K562 (cell line): Measurements from ENCODE around the gene EIF2S1. TPM values are rescaled to one million over a fixed set of nuclear protein-coding genes. Genes with fewer than 3 reads are reported as not detected.
A peak's percentile ranks its signal among the peaks of the same experiment; 100 is the strongest.

Source experiments
- DNMT1 ChIP-seq: fragments of 450-650 bp; IDR thresholded peaks from 2 replicates; pipeline ENCODE4 v1.6.1; 2016; ENCODE audit warnings: antibody characterized with exemption, mild to moderate bottlenecking
- HNRNPUL1 ChIP-seq: fragments of 200-400 bp; formaldehyde crosslinking; IDR thresholded peaks from 2 replicates; pipeline ENCODE4 v1.6.1; 2017; ENCODE audit warnings: low read length
- NR4A1 ChIP-seq, 2 experiments: fragments of 250-450 bp in 1 of 2; fragments of 450-650 bp in 1 of 2; sonication (Bioruptor Pico) in 1 of 2; IDR thresholded peaks; 2 replicates each; pipeline versions ENCODE4 v1.4.0 to v1.6.1; 2016 to 2020; ENCODE audit warnings: mild to moderate bottlenecking in 2 of 2, missing compliant biosample characterization in 1 of 2, missing genetic modification characterization in 1 of 2, moderate library complexity in 1 of 2
- PHB2 ChIP-seq: fragments of 450-650 bp; IDR thresholded peaks from 2 replicates; pipeline ENCODE4 v1.6.1; 2017; ENCODE audit warnings: low read depth
- PRMT5 ChIP-seq: sonication (generic); formaldehyde crosslinking; IDR thresholded peaks from 2 replicates; pipeline ENCODE4 v1.5.0; 2020; ENCODE audit warnings: missing genetic modification reagents
- SMARCA4 ChIP-seq: fragments of 450-650 bp; IDR thresholded peaks from 2 replicates; pipeline ENCODE4 v1.6.1; 2016
- SOX6 ChIP-seq: fragments of 450-650 bp; IDR thresholded peaks from 2 replicates; pipeline ENCODE4 v1.6.1; 2014; ENCODE audit warnings: mild to moderate bottlenecking
- SRSF7 ChIP-seq: fragments of 200-400 bp; formaldehyde crosslinking; optimal IDR thresholded peaks from 2 replicates; pipeline ENCODE3; 2017; ENCODE audit warnings: mild to moderate bottlenecking, low read depth, low read length
- SRSF9 ChIP-seq: fragments of 200-400 bp; formaldehyde crosslinking; IDR thresholded peaks from 2 replicates; pipeline ENCODE4 v1.6.1; 2017; ENCODE audit warnings: low read depth, low read length, borderline replicate concordance
- TEAD4 ChIP-seq, 2 experiments: sonication (generic) in 1 of 2; formaldehyde crosslinking in 1 of 2; IDR thresholded peaks; 2 replicates each; pipeline versions ENCODE4 v1.6.1 to v1.8.0; 2012 to 2022; ENCODE audit warnings: borderline replicate concordance in 1 of 2, inconsistent platforms in 1 of 2, low read length in 1 of 2, mild to moderate bottlenecking in 1 of 2, missing genetic modification reagents in 1 of 2
- ZNF311 ChIP-seq: fragments of 250-450 bp; sonication (Bioruptor Pico); IDR thresholded peaks from 2 replicates; pipeline ENCODE4 v1.4.0; 2020; ENCODE audit warnings: mild to moderate bottlenecking, moderate library complexity
- ZNF436 ChIP-seq: fragments of 250-450, 450-650 bp; sonication (Bioruptor Pico); formaldehyde crosslinking; IDR thresholded peaks from 2 replicates; pipeline ENCODE4 v1.7.0; 2020; ENCODE audit warnings: mild to moderate bottlenecking
- ZNF507 ChIP-seq: conservative IDR thresholded peaks from 2 replicates; pipeline ENCODE4 v1.6.1; 2017; ENCODE audit warnings: missing genetic modification characterization, missing compliant biosample characterization
- polyA plus RNA-seq, 8 experiments: library from polyadenylated mRNA; depleted of rRNA in 4 of 8; stranded (reverse) in 5 of 8; unstranded in 3 of 8; fragments of >200 nt; fragmentation: Nextera tagmentation in 2 of 8; fragmentation: Illumina TruSeq in 1 of 8; extraction: Ambion mirVana in 2 of 8; extraction: Trizol in 1 of 8; gene quantifications; 2 replicates each; pipeline versions ENCODE4 v1.2.1 to v1.2.3, GENCODE V29; 2011 to 2014; ENCODE audit warnings: inconsistent platforms in 1 of 8, missing spikeins in 1 of 8
- total RNA-seq, 7 experiments: library from RNA; depleted of rRNA in 6 of 7; stranded (reverse); fragments of >200 nt in 6 of 7; fragmentation: Illumina TruSeq in 2 of 7; extraction: Trizol in 2 of 7; gene quantifications; 2 replicates each; pipeline versions ENCODE4 v1.2.1 to v1.2.3, GENCODE V29; 2011 to 2021; ENCODE audit warnings: low replicate concordance in 1 of 7
- TF ChIP-seq, protein P1 (sequence below), 2 experiments: fragments of 450-650 bp; IDR thresholded peaks; 2 replicates each; pipeline ENCODE4 v1.6.1; 2018; ENCODE audit warnings: mild to moderate bottlenecking in 2 of 2, low read depth in 1 of 2; ENCODE audit not compliant: partially characterized antibody in 2 of 2
- TF ChIP-seq, protein P2 (sequence below): fragments of 250-450 bp; sonication (Bioruptor Pico); IDR thresholded peaks from 2 replicates; pipeline ENCODE4 v1.5.0; 2020; ENCODE audit warnings: mild to moderate bottlenecking, borderline replicate concordance
- TF ChIP-seq, protein P3 (sequence below): fragments of 250-450 bp; sonication (Bioruptor Pico); IDR thresholded peaks from 2 replicates; pipeline ENCODE4 v1.8.0; 2021; ENCODE audit warnings: borderline replicate concordance, mild to moderate bottlenecking, moderate library complexity; ENCODE audit not compliant: poor library complexity, severe bottlenecking

Gene EIF2S1
- total and polyA plus RNA-seq, 9 of the 15 experiments (the other 6 are each of a cell fraction or from before 2014, with no cell fraction given), result 216 to 1,018 (median 332) TPM

DNA sequence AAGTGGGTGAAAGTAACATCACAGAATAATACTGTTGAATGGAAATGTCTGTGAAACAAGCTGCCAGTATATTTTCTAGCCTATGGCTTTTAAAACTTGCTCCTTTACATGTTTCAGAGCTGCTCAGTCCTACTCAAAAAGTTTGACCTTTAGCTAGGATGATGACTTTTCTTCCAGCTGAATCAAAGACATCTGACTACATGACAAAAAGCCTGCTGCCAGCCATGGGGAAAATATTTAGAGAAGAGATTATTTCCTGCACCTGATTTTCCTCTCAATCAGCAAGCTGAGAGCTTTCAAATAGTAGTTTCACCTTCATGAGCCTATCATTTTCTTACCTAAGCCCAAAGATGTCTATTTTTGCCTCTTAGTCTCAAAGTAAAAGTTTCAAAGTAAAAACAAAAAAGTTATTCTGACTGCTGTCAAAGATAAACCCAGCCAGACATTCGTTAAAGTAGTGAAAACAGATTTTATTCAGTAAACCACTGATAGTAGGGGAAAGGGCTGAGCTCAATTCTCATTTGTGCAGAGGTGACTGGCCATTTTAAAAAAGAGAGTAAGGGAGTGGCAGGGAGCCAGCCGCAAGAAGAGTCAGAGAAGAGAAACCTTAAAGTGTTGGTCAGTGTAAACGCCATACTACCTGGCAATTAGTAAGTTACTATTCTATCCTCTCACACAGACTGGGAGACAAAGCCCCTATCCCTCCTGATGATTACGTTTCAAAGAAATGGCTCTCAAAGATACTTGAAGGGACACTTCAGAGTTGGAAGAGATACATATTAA, 2.8 kb upstream of the EIF2S1 start (continued):
- TF ChIP-seq SRSF7, result no peak
- no peak for TF ChIP-seq ZNF311 (CRISPR knock-in tag)
- TF ChIP-seq PHB2, result no peak
- 0 out of 2 replicates have a peak, but pooled peaks have one; percentile 17 for TF ChIP-seq TEAD4 (IDR thresholded peaks at IDR 0.05; ENCODE audit: low read length)
- TF ChIP-seq TEAD4 (CRISPR knock-in tag; IDR thresholded peaks at IDR 0.05; ENCODE audit: borderline replicate concordance), result no peak
- no peak for TF ChIP-seq SRSF9
- TF ChIP-seq ZNF507, result no peak
- TF ChIP-seq, protein P1, sequence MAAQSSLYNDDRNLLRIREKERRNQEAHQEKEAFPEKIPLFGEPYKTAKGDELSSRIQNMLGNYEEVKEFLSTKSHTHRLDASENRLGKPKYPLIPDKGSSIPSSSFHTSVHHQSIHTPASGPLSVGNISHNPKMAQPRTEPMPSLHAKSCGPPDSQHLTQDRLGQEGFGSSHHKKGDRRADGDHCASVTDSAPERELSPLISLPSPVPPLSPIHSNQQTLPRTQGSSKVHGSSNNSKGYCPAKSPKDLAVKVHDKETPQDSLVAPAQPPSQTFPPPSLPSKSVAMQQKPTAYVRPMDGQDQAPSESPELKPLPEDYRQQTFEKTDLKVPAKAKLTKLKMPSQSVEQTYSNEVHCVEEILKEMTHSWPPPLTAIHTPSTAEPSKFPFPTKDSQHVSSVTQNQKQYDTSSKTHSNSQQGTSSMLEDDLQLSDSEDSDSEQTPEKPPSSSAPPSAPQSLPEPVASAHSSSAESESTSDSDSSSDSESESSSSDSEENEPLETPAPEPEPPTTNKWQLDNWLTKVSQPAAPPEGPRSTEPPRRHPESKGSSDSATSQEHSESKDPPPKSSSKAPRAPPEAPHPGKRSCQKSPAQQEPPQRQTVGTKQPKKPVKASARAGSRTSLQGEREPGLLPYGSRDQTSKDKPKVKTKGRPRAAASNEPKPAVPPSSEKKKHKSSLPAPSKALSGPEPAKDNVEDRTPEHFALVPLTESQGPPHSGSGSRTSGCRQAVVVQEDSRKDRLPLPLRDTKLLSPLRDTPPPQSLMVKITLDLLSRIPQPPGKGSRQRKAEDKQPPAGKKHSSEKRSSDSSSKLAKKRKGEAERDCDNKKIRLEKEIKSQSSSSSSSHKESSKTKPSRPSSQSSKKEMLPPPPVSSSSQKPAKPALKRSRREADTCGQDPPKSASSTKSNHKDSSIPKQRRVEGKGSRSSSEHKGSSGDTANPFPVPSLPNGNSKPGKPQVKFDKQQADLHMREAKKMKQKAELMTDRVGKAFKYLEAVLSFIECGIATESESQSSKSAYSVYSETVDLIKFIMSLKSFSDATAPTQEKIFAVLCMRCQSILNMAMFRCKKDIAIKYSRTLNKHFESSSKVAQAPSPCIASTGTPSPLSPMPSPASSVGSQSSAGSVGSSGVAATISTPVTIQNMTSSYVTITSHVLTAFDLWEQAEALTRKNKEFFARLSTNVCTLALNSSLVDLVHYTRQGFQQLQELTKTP (IDR thresholded peaks at IDR 0.05; ENCODE audit: low read depth in 1 of 2, partially characterized antibody in 2 of 2), result peak in 1 of 2 experiments; percentile 23
- 0 out of 2 replicates have a peak, but pooled peaks have one; percentile 22 for TF ChIP-seq SMARCA4
- TF ChIP-seq HNRNPUL1, result no peak
- TF ChIP-seq NR4A1 (CRISPR knock-in tag; IDR thresholded peaks at IDR 0.05), result no peak
- TF ChIP-seq NR4A1 (tag; IDR thresholded peaks at IDR 0.05), result no peak
- TF ChIP-seq ZNF436 (CRISPR knock-in tag), result no peak
- TF ChIP-seq PRMT5, result no peak
- TF ChIP-seq, protein P2, sequence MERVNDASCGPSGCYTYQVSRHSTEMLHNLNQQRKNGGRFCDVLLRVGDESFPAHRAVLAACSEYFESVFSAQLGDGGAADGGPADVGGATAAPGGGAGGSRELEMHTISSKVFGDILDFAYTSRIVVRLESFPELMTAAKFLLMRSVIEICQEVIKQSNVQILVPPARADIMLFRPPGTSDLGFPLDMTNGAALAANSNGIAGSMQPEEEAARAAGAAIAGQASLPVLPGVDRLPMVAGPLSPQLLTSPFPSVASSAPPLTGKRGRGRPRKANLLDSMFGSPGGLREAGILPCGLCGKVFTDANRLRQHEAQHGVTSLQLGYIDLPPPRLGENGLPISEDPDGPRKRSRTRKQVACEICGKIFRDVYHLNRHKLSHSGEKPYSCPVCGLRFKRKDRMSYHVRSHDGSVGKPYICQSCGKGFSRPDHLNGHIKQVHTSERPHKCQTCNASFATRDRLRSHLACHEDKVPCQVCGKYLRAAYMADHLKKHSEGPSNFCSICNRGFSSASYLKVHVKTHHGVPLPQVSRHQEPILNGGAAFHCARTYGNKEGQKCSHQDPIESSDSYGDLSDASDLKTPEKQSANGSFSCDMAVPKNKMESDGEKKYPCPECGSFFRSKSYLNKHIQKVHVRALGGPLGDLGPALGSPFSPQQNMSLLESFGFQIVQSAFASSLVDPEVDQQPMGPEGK (CRISPR knock-in tag), result no peak
- TF ChIP-seq, protein P3, sequence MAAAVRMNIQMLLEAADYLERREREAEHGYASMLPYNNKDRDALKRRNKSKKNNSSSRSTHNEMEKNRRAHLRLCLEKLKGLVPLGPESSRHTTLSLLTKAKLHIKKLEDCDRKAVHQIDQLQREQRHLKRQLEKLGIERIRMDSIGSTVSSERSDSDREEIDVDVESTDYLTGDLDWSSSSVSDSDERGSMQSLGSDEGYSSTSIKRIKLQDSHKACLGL (CRISPR knock-in tag), result no peak
- no peak for TF ChIP-seq DNMT1
- TF ChIP-seq SOX6, result no peak
- TF ChIP-seq, all 486 proteins: peak for 8
